GM12891 (cell line): ENCODE results near the gene CTPS2.
"Not testable (repeated sequence)": the region's sequence is repeated elsewhere in the genome, so short reads cannot be mapped to it uniquely, and the experiment has no call there.

Experiments
- DNase-seq: peaks from one replicate; pipeline ENCODE4 v3.0.0; 2011; ENCODE audit warnings: low spot score; ENCODE audit not compliant: insufficient read length
- FAIRE-seq: peaks from 2 replicates; lab custom pipeline; 2011; peaks lifted over from hg19 to GRCh38; lab: Jason Lieb, UNC
- PAX5 ChIP-seq: IDR thresholded peaks from 2 replicates; pipeline ENCODE4 v1.6.1; 2011; ENCODE audit warnings: low read length, moderate library complexity, mild to moderate bottlenecking; ENCODE audit not compliant: insufficient read depth, severe bottlenecking
- POLR2A ChIP-seq: IDR thresholded peaks from 2 replicates; pipeline ENCODE4 v1.6.1; 2011; ENCODE audit warnings: low read depth, low read length, control low read depth
- POLR2AphosphoS5 ChIP-seq: IDR thresholded peaks from 2 replicates; pipeline ENCODE4 v1.6.1; 2011; ENCODE audit warnings: low read depth, low read length, control low read depth
- POU2F2 ChIP-seq: IDR thresholded peaks from 2 replicates; pipeline ENCODE4 v1.6.1; 2011; ENCODE audit warnings: low read depth, mild to moderate bottlenecking, control low read depth, low read length, moderate library complexity
- SPI1 ChIP-seq: IDR thresholded peaks from 2 replicates; pipeline ENCODE4 v1.6.1; 2011; ENCODE audit warnings: low read depth, low read length, control low read depth
- TAF1 ChIP-seq: IDR thresholded peaks from 2 replicates; pipeline ENCODE4 v1.6.1; 2011; ENCODE audit warnings: low read depth, low read length, control low read depth

The CTPS2 gene

DNA sequence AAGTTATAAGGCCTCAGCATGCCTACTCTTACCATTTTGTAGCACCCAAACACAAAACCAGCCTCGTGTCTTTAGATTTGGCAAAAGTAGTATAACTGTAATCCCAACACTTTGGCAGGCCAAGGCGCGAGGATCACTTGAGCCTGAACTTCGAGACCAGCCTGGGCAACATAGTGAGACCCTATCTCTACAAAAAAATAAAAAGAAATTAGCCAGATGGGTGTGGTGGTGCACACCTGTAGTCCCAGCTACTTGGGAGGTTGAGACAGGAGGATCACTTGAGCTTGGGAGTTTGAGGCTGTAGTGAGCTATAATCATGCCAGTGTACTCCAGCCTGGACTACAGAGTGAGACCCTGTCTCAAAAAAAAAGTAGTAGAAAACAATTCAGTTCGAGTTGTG lies 24.6 kb upstream of the CTPS2 start:
- no peak for FAIRE-seq
- no peak for DNase-seq
- TF ChIP-seq TAF1 (no peak), PAX5 (no peak), SPI1 (no peak), POLR2AphosphoS5 (no peak), POLR2A (no peak), POU2F2 (no peak)

DNA sequence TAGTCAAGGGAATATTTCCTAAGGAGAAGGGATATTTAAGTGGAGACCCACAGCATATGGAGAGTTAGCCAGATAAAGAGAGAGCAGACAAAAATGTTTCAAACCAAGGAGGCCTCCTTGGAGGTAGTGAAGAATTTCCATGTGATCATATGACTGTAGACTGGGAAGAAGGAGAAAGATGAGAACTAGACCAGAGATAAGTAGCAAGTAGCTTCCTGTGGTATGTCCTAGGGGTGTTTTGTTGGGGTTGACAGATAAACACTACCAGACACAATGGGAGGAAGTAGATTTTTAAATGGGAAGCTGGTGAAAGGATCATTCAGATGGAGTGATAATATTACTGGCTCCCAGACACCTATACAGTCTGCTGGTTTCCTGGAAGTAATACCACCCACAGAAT lies 20.5 kb upstream of the CTPS2 start:
- no peak for FAIRE-seq
- DNase-seq, result no peak
- TF ChIP-seq POLR2AphosphoS5, result no peak
- no peak for TF ChIP-seq POU2F2
- no peak for TF ChIP-seq SPI1
- no peak for TF ChIP-seq TAF1
- no peak for TF ChIP-seq POLR2A
- no peak for TF ChIP-seq PAX5

DNA sequence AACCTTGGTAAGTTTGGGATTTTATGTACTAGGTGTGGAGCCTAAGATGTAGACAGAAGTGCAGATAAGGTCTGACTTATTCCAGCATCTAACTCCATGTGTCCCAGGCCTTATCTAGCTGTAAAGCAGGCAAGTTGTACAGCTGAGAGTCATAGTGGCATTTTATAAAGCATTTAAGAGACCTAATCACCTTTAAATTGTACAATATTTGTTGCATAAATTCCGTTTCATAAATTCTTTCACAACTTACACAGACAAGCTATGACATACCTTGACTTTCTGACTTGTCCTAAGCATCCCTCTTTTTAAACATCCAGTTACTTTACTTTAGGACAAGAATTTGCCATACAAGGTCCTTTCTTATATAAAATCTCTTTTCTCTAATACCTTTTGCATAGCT lies 18.0 kb upstream of the CTPS2 start:
- TF ChIP-seq POLR2AphosphoS5 (no peak), POU2F2 (no peak), TAF1 (no peak), POLR2A (no peak), SPI1 (no peak), PAX5 (no peak)
- no peak for DNase-seq
- FAIRE-seq, result no peak

DNA sequence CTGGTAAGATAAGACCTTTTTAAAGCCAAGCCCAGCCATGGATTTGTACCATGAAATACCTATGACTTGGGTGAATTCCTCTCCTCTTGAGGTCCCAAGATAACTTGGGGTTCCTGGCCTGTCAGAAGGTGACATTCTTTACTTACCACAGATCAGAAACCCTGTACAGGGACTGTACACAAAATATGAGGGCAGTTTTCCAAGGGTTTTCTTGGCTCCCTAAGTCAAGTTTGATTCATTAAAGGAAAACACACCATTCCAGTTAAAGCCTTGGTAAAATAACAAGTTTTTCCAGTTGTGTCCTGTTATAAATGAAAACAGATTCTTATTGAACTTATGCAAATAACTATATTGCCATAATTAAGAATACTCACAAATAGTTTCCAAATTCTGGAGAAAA lies 15.2 kb upstream of the CTPS2 start:
- DNase-seq (no peak), FAIRE-seq (no peak)
- TF ChIP-seq PAX5 (no peak), POU2F2 (no peak), POLR2AphosphoS5 (no peak), TAF1 (no peak), POLR2A (no peak), SPI1 (no peak)

DNA sequence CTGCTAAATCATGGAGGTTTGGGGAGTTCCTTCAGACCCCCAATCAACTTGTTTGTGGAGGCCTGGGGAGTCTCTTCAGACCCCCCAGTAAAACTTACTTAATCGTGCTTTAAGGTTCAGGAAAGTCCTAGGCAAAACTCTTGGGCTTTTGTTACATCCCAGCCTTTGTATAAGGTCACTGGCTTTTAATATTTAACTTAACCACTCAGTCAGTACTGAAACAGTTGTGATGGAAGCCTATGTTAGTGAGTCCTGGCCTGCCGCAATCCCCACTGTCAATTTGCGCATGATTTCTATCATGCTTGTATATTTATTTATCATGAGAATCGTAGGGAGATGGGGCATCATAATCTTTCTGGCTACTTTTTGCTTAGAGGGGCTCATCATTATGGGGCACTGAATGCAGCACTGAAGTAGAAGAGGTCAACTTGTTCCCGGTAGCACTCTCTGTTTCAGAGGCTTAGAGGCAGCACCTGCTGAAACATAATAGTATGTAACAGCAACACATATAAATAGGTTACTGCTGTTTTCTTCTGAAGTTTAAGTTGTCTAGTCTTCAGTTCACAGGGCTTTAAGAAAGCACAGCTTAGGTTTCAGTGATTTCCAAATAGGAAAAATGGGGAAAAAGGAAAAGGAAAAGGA lies 14.0 kb upstream of the CTPS2 start:
- not testable (repeated sequence) for FAIRE-seq, DNase-seq

DNA sequence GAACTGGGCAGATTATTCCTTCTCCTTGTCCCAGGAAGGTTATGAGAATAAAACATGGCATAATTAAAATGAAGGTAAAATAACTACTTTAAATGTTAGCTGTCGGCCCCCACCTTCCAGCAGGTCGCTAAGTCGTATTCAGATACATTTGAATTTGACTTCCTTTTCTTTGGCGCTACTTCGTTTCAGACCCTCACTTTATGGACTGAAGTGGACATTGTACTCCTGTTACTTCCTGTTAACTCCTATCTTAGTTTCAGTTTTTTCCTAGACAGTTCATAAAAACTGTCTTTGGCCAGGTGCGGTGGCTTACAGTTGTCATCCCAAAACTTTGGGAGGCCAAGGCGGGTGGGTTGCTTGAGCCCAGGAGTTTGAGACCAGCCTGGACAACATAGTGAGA lies 12.6 kb upstream of the CTPS2 start:
- FAIRE-seq (no peak), DNase-seq (no peak)
- TF ChIP-seq TAF1 (no peak), PAX5 (no peak), POLR2AphosphoS5 (no peak), POLR2A (no peak), SPI1 (no peak), POU2F2 (no peak)

DNA sequence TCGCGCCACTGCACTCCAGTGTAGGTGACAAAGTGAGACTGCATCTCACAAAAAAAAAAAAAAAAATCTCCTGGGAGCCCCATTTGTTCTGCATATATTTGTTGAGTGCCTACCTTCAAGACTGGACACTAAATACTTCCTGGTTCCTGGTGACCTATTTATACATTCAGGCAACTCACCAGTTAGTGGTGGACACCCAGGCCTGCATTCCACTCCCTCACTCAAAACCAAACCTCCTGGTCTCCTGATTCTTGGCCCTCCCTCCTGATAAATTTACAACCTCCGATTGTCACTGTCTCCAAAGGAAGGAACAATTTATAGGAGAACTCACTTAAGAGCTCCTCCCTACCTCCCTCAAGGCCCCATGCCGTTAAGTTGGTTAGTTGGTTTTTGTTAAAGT lies 10.0 kb upstream of the CTPS2 start:
- DNase-seq, result no peak
- no peak for FAIRE-seq
- TF ChIP-seq POLR2AphosphoS5, result no peak

DNA sequence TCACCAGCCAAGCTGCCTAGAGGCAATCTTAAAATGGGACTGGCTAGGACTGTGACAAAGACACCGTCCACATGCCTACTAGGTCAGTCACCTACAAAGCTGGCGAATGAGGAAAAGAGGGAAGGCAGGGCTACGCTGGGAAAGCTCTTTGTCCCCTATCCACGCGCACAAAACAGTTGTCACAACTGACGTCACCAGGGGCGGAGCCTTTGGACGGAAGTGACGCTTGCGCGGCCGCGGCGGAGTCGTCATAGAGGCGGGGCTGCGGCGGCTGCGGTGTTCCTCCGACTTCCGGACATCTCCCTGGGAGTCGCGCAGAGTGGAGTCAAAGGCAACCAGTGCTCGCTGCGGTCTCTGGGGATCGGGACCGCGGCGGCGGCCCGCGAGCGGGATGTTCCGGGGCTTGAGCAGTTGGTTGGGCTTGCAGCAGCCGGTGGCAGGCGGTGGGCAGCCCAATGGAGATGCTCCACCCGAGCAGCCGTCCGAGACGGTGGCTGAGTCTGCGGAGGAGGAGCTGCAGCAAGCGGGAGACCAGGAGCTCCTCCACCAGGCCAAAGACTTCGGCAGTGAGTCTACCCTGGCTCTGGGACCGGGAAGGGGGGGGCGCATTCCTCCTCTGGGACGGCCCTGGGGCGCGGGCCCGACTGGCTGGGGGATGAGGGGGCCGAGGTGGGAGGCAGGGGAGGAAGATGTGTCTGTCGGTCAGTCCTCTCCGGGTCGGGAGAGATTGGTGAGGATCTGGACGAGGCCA lies 7.0 kb upstream of the CTPS2 start, which contains the start of gene SYAP1:
SYAP1 (plus strand) TSS at position 279 of the 751 bp plus-strand sequence; CDS start at position 392, 113 bp downstream.
- FAIRE-seq (peak; percentile 97), DNase-seq (peak; percentile 53)
- TF ChIP-seq SPI1, result peak; percentile 30; the same call in 1 of the 2 replicates
- TF ChIP-seq POLR2AphosphoS5, result peak; percentile 88
- TF ChIP-seq POU2F2, result no peak
- no peak for TF ChIP-seq PAX5
- TF ChIP-seq POLR2A, result peak; percentile 83
- peak; percentile 83 for TF ChIP-seq TAF1

DNA sequence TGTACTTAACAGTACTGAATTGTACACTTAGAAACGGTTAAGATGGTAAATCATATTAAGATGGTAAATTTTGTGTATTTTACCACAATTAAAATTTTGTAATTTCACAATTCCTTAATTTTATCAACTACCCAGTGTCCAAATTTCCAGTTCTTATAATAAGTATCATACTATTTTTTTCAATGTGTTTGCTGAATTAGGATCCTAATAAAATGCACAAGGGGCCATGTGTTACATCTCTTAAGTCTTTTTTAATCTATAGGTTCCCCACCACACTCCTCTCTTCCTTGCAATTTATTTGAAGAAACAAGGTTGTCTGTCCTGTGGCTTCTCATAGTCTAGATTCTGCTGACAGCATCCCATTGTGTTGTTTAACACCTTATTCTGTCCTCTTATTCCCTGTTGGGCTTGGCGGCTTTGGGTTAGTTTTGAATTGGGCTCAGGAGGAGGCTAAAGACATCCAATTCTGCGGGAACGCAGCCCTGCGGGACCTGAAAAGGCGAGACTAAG lies 6.4 kb upstream of the CTPS2 start:
- no peak for DNase-seq
- FAIRE-seq, result no peak
- TF ChIP-seq SPI1, result no peak
- no peak for TF ChIP-seq TAF1
- no peak for TF ChIP-seq POU2F2
- TF ChIP-seq PAX5, result no peak
- no peak for TF ChIP-seq POLR2AphosphoS5
- TF ChIP-seq POLR2A, result no peak

DNA sequence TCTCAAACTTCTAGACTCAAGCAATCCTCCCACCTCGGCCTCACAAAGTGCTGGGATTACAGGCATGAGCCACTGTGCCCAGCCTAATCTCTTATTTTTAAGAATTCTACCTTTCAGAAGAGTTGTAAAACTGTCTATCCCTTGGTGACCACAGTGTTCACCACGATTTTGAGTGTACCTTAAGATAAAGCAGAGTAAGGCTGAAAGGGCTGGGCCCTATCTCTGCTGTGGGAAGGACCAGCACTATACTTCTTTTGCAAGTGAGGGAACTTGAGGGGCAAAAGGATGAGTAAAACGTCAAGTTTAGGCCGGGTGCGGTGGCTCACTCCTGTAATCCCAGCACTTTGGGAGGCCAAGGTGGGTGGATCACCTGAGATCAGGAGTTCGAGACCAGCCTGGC lies 4.0 kb upstream of the CTPS2 start:
- not testable (repeated sequence) for FAIRE-seq, DNase-seq

DNA sequence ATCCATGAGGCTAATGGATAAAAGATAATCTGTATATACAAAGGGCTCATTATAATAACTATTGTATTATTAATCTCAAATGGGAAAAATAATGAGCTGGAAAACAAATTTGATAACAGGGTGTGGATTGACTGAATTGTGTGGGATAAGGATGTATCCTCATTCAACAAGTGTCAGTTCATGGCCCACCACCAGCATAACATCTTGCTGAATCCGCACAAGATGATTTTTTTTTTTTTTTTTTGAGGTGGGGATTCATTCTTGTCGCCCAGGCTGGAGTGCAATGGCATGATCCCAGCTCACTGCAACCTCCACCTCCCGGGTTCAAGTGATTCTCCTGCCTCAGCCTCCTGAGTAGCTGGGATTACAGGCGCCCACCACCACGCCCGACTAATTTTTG lies 3.2 kb upstream of the CTPS2 start:
- FAIRE-seq, DNase-seq: not testable (repeated sequence)
